GM23338 (cell line): ENCODE data around the gene ERC2. TPM values are rescaled to one million over a fixed set of nuclear protein-coding genes. Genes with fewer than 3 reads are reported as not detected.

Source experiments
- ATAC-seq: fragments of 200-7000 bp; cut with Tn5 transposase; 3 replicates; pipeline ENCODE4 v1.9.1; 2020
- DNase-seq: peaks from one replicate; pipeline ENCODE4 v3.0.0-alpha.2; 2015; ENCODE audit warnings: low spot score
- H2AFZ ChIP-seq: fragments of 200-600 bp; sonication (generic); 2 replicates; pipeline ENCODE4 v1.8.0; 2016; ENCODE audit warnings: antibody characterized with exemption, mild to moderate bottlenecking, moderate library complexity
- H3F3A ChIP-seq: fragments of 200-600 bp; sonication (generic); replicated peaks from 2 replicates; pipeline ENCODE4 v1.8.0; 2017; ENCODE audit warnings: antibody characterized with exemption, mixed run types, low read depth
- H3K27ac ChIP-seq: fragments of 200-600 bp; sonication (generic); 2 replicates; pipeline ENCODE4 v1.6.1; 2016; ENCODE audit warnings: low read depth
- H3K27me3 ChIP-seq: fragments of 200-600 bp; sonication (generic); 2 replicates; pipeline ENCODE4 v1.8.0; 2016; ENCODE audit warnings: mild to moderate bottlenecking, mixed run types, moderate library complexity; ENCODE audit not compliant: insufficient read depth
- H3K36me3 ChIP-seq: fragments of 200-600 bp; sonication (generic); 2 replicates; pipeline ENCODE4 v1.8.0; 2016; ENCODE audit warnings: mild to moderate bottlenecking; ENCODE audit not compliant: insufficient read depth
- H3K4me1 ChIP-seq: fragments of 200-600 bp; sonication (generic); 2 replicates; pipeline ENCODE4 v1.8.0; 2016; ENCODE audit warnings: mild to moderate bottlenecking, moderate library complexity; ENCODE audit not compliant: insufficient read depth
- H3K4me2 ChIP-seq: fragments of 200-600 bp; sonication (generic); 2 replicates; pipeline ENCODE4 v1.7.1; 2017; ENCODE audit warnings: mixed run types
- H3K4me3 ChIP-seq: fragments of 200-600 bp; sonication (generic); 2 replicates; pipeline ENCODE4 v1.6.1; 2016; ENCODE audit warnings: mixed run types
- H3K79me2 ChIP-seq: fragments of 200-600 bp; sonication (generic); replicated peaks from 2 replicates; pipeline ENCODE4 v1.8.0; 2017; ENCODE audit warnings: mild to moderate bottlenecking; ENCODE audit not compliant: insufficient read depth
- H3K9me2 ChIP-seq: fragments of 200-600 bp; sonication (generic); 2 replicates; pipeline ENCODE4 v1.8.0; 2017; ENCODE audit not compliant: insufficient read depth
- H4K20me1 ChIP-seq: fragments of 200-600 bp; sonication (generic); replicated peaks from 2 replicates; pipeline ENCODE4 v1.8.0; 2017; ENCODE audit warnings: mild to moderate bottlenecking; ENCODE audit not compliant: insufficient read depth
- H3K27ac Mint-ChIP-seq: 2 replicates; pipeline ENCODE4 v1.8.0; 2020; ENCODE audit warnings: inconsistent platforms, mild to moderate bottlenecking, moderate library complexity, mixed read lengths
- H3K27me3 Mint-ChIP-seq: 3 replicates; pipeline ENCODE4 v1.8.0; 2022; ENCODE audit warnings: low read depth, mild to moderate bottlenecking, moderate library complexity, mixed read lengths, inconsistent platforms; ENCODE audit not compliant: insufficient read depth, poor library complexity
- H3K36me3 Mint-ChIP-seq: 3 replicates; pipeline ENCODE4 v1.8.0; 2021; ENCODE audit warnings: low read depth, mild to moderate bottlenecking, inconsistent platforms, moderate library complexity, mixed read lengths
- H3K4me1 Mint-ChIP-seq: 3 replicates; pipeline ENCODE4 v1.8.0; 2020; ENCODE audit warnings: mild to moderate bottlenecking, inconsistent platforms, mixed read lengths
- H3K4me3 Mint-ChIP-seq: 3 replicates; pipeline ENCODE4 v1.8.0; 2021; ENCODE audit warnings: moderate library complexity, mild to moderate bottlenecking, inconsistent platforms, mixed read lengths
- H3K9me3 Mint-ChIP-seq: 3 replicates; pipeline ENCODE4 v1.8.0; 2020; ENCODE audit warnings: moderate library complexity, mild to moderate bottlenecking, inconsistent platforms, mixed read lengths
- CREB1 ChIP-seq: fragments of 250-450 bp; sonication (Bioruptor Pico); IDR thresholded peaks from 2 replicates; pipeline ENCODE4 v1.5.0; 2020; ENCODE audit warnings: low read depth, mild to moderate bottlenecking, moderate library complexity
- EZH2 ChIP-seq: fragments of 200-600 bp; sonication (generic); IDR thresholded peaks from one replicate; pipeline ENCODE4 v1.8.0; 2017; ENCODE audit warnings: antibody characterized with exemption, mild to moderate bottlenecking, low read depth; ENCODE audit not compliant: unreplicated experiment
- EZH2phosphoT487 ChIP-seq: fragments of 200-600 bp; sonication (generic); IDR thresholded peaks from one replicate; pipeline ENCODE4 v1.8.1; 2018; ENCODE audit warnings: antibody characterized with exemption; ENCODE audit not compliant: unreplicated experiment
- JUNB ChIP-seq: IDR thresholded peaks from one replicate; pipeline ENCODE4 v1.6.1; 2016; ENCODE audit warnings: antibody characterized with exemption; ENCODE audit not compliant: unreplicated experiment
- POLR2AphosphoS5 ChIP-seq: IDR thresholded peaks from 2 replicates; pipeline ENCODE4 v1.6.1; 2016; ENCODE audit warnings: antibody characterized with exemption, low read depth
- ZNF114 ChIP-seq: fragments of 250-450 bp; sonication (Bioruptor Pico); IDR thresholded peaks from 2 replicates; pipeline ENCODE4 v1.5.0; 2020; ENCODE audit warnings: mild to moderate bottlenecking, moderate library complexity
- ZNF331 ChIP-seq: fragments of 250-450 bp; sonication (Bioruptor Pico); IDR thresholded peaks from 2 replicates; pipeline ENCODE4 v1.5.0; 2020; ENCODE audit warnings: low read depth, mild to moderate bottlenecking, moderate library complexity
- polyA plus RNA-seq: library from polyadenylated mRNA; unstranded; fragments of >200 nt; fragmentation: Nextera tagmentation; extraction: Ambion mirVana; gene quantifications from 2 replicates; pipeline ENCODE4 v1.2.1, GENCODE V29; 2016
- total RNA-seq: library from RNA; depleted of rRNA; stranded (reverse); fragments of >200 nt; shearing (Covaris generic); gene quantifications from 2 replicates; pipeline ENCODE4 v1.2.3, GENCODE V29; 2014
- TF ChIP-seq, protein P1 (sequence below): IDR thresholded peaks from 2 replicates; pipeline ENCODE4 v1.6.1; 2016; ENCODE audit warnings: antibody characterized with exemption
- TF ChIP-seq, protein P2 (sequence below): IDR thresholded peaks from one replicate; pipeline ENCODE4 v1.6.1; 2018; ENCODE audit warnings: antibody characterized with exemption; ENCODE audit not compliant: unreplicated experiment
- TF ChIP-seq, protein P3 (sequence below): fragments of 250-450 bp; sonication (Bioruptor Pico); IDR thresholded peaks from 2 replicates; pipeline ENCODE4 v1.5.0; 2020; ENCODE audit warnings: mild to moderate bottlenecking, moderate library complexity

ERC2 gene
- total and polyA plus RNA-seq, 2 experiments from 2014 or later: 11.8 to 13.7 TPM

DNA sequence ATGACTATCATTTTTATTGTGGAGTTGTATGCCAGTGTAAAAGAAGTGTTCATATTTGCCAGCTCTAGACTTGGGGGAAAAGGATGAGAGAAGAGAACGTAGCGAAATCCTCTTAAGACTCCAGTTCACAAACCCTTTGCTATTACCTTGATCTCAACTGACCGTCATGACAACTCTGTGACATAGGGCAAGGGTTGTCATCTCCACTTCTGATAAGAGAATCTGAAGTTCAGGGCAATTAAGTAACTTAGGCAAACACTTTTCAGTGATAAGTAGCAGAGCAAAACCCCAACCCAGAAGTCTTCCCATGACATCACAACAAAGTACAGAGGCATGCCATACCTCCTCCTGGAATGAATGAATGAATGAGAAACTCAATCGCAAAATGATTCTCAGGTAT lies 940.9 kb downstream of the ERC2 start:
- Mint-ChIP-seq H3K4me3 (no peak overlapping the region), H3K27me3 (peaks cover 4% of the 10 kb centered on the region), H3K4me1 (peaks cover 25% of the 10 kb centered on the region), H3K27ac (no peak overlapping the region), H3K9me3 (no peaks in the 10 kb centered on the region), H3K36me3 (no peaks in the 10 kb centered on the region)
- DNase-seq (no peak), ATAC-seq (no peak)
- no peaks in the 10 kb centered on the region for H4K20me1 ChIP-seq
- no peaks in the 10 kb centered on the region for H3K79me2 ChIP-seq
- no peak overlapping the region for H2AFZ ChIP-seq
- no peak for TF ChIP-seq JUNB
- TF ChIP-seq CREB1 (CRISPR knock-in tag): no peak
- TF ChIP-seq EZH2: no peak
- H3K4me3 ChIP-seq: no peak overlapping the region
- no peak overlapping the region for H3K27ac ChIP-seq
- no peaks in the 10 kb centered on the region for H3F3A ChIP-seq
- no peaks in the 10 kb centered on the region for H3K36me3 ChIP-seq
- H3K4me2 ChIP-seq: no peak overlapping the region
- peaks cover 21% of the 10 kb centered on the region for H3K9me2 ChIP-seq
- H3K4me1 ChIP-seq: peaks cover 17% of the 10 kb centered on the region
- no peaks in the 10 kb centered on the region for H3K27me3 ChIP-seq

DNA sequence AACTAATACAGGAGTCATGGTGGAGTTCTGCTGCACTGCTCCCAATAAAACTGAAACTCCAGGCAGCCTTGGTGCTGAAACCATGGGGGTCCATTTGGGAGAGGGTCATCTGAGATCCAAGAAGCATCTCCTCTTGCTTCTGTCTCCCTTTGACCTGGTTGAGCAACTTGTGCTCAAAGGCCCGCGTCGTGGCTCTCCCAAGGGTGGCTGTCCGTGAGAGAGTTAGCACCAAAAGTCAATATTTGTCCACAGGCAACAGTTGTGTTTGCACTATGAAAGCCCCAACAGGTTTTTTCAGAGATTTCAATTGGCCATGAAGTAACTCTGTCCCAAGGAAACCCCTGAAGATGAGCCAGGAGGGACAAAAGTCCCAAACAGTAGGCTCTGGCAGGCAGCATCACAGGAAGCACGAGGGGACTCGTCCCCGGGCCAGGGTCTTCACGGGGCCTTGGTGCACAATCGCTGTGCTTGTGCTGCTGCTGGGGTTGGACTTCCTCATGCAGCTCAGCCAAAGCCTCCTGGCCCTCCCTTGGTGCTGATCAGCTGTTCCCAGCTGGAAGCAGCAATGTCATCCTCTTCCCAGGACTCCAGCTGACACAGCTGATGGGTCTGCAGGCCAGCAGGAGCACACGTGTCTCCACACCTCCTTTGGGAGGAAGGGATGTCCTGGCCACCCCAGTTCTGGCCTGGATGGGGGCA lies 941.8 kb downstream of the ERC2 start:
- peaks cover 26% of the 10 kb centered on the region for H3K4me1 Mint-ChIP-seq
- H3K36me3 Mint-ChIP-seq: no peaks in the 10 kb centered on the region
- no peak overlapping the region for H3K27ac Mint-ChIP-seq
- H3K4me3 Mint-ChIP-seq: no peak overlapping the region
- no peak overlapping the region for H2AFZ ChIP-seq
- no peak overlapping the region for H3K4me2 ChIP-seq
- TF ChIP-seq ZNF114 (CRISPR knock-in tag): no peak
- TF ChIP-seq POLR2AphosphoS5: no peak
- no peak for TF ChIP-seq JUNB
- TF ChIP-seq, protein P1, sequence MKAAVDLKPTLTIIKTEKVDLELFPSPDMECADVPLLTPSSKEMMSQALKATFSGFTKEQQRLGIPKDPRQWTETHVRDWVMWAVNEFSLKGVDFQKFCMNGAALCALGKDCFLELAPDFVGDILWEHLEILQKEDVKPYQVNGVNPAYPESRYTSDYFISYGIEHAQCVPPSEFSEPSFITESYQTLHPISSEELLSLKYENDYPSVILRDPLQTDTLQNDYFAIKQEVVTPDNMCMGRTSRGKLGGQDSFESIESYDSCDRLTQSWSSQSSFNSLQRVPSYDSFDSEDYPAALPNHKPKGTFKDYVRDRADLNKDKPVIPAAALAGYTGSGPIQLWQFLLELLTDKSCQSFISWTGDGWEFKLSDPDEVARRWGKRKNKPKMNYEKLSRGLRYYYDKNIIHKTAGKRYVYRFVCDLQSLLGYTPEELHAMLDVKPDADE: no peak
- TF ChIP-seq ZNF331 (CRISPR knock-in tag): no peak
- TF ChIP-seq EZH2phosphoT487: no peak
- TF ChIP-seq, protein P2, sequence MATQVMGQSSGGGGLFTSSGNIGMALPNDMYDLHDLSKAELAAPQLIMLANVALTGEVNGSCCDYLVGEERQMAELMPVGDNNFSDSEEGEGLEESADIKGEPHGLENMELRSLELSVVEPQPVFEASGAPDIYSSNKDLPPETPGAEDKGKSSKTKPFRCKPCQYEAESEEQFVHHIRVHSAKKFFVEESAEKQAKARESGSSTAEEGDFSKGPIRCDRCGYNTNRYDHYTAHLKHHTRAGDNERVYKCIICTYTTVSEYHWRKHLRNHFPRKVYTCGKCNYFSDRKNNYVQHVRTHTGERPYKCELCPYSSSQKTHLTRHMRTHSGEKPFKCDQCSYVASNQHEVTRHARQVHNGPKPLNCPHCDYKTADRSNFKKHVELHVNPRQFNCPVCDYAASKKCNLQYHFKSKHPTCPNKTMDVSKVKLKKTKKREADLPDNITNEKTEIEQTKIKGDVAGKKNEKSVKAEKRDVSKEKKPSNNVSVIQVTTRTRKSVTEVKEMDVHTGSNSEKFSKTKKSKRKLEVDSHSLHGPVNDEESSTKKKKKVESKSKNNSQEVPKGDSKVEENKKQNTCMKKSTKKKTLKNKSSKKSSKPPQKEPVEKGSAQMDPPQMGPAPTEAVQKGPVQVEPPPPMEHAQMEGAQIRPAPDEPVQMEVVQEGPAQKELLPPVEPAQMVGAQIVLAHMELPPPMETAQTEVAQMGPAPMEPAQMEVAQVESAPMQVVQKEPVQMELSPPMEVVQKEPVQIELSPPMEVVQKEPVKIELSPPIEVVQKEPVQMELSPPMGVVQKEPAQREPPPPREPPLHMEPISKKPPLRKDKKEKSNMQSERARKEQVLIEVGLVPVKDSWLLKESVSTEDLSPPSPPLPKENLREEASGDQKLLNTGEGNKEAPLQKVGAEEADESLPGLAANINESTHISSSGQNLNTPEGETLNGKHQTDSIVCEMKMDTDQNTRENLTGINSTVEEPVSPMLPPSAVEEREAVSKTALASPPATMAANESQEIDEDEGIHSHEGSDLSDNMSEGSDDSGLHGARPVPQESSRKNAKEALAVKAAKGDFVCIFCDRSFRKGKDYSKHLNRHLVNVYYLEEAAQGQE: no peak
- TF ChIP-seq EZH2: no peak
- TF ChIP-seq, protein P3, sequence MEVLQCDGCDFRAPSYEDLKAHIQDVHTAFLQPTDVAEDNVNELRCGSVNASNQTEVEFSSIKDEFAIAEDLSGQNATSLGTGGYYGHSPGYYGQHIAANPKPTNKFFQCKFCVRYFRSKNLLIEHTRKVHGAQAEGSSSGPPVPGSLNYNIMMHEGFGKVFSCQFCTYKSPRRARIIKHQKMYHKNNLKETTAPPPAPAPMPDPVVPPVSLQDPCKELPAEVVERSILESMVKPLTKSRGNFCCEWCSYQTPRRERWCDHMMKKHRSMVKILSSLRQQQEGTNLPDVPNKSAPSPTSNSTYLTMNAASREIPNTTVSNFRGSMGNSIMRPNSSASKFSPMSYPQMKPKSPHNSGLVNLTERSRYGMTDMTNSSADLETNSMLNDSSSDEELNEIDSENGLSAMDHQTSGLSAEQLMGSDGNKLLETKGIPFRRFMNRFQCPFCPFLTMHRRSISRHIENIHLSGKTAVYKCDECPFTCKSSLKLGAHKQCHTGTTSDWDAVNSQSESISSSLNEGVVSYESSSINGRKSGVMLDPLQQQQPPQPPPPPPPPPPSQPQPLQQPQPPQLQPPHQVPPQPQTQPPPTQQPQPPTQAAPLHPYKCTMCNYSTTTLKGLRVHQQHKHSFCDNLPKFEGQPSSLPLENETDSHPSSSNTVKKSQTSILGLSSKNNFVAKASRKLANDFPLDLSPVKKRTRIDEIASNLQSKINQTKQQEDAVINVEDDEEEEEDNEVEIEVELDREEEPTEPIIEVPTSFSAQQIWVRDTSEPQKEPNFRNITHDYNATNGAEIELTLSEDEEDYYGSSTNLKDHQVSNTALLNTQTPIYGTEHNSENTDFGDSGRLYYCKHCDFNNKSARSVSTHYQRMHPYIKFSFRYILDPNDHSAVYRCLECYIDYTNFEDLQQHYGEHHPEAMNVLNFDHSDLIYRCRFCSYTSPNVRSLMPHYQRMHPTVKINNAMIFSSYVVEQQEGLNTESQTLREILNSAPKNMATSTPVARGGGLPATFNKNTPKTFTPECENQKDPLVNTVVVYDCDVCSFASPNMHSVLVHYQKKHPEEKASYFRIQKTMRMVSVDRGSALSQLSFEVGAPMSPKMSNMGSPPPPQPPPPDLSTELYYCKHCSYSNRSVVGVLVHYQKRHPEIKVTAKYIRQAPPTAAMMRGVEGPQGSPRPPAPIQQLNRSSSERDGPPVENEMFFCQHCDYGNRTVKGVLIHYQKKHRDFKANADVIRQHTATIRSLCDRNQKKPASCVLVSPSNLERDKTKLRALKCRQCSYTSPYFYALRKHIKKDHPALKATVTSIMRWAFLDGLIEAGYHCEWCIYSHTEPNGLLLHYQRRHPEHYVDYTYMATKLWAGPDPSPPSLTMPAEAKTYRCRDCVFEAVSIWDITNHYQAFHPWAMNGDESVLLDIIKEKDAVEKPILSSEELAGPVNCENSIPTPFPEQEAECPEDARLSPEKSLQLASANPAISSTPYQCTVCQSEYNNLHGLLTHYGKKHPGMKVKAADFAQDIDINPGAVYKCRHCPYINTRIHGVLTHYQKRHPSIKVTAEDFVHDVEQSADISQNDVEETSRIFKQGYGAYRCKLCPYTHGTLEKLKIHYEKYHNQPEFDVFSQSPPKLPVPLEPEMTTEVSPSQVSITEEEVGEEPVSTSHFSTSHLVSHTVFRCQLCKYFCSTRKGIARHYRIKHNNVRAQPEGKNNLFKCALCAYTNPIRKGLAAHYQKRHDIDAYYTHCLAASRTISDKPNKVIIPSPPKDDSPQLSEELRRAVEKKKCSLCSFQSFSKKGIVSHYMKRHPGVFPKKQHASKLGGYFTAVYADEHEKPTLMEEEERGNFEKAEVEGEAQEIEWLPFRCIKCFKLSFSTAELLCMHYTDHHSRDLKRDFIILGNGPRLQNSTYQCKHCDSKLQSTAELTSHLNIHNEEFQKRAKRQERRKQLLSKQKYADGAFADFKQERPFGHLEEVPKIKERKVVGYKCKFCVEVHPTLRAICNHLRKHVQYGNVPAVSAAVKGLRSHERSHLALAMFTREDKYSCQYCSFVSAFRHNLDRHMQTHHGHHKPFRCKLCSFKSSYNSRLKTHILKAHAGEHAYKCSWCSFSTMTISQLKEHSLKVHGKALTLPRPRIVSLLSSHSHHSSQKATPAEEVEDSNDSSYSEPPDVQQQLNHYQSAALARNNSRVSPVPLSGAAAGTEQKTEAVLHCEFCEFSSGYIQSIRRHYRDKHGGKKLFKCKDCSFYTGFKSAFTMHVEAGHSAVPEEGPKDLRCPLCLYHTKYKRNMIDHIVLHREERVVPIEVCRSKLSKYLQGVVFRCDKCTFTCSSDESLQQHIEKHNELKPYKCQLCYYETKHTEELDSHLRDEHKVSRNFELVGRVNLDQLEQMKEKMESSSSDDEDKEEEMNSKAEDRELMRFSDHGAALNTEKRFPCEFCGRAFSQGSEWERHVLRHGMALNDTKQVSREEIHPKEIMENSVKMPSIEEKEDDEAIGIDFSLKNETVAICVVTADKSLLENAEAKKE (CRISPR knock-in tag): no peak
- no peak for TF ChIP-seq CREB1 (CRISPR knock-in tag)
- H3K79me2 ChIP-seq: no peaks in the 10 kb centered on the region
- no peak overlapping the region for H3K4me3 ChIP-seq
- H3K27me3 Mint-ChIP-seq: peaks cover 4% of the 10 kb centered on the region
- ATAC-seq (no peak), DNase-seq (no peak)
- no peaks in the 10 kb centered on the region for H4K20me1 ChIP-seq
- H3K27me3 ChIP-seq: no peaks in the 10 kb centered on the region
- peaks cover 22% of the 10 kb centered on the region for H3K4me1 ChIP-seq
- H3K9me3 Mint-ChIP-seq: no peaks in the 10 kb centered on the region
- H3K9me2 ChIP-seq: peaks cover 21% of the 10 kb centered on the region
- H3K36me3 ChIP-seq: no peaks in the 10 kb centered on the region
- H3K27ac ChIP-seq: no peak overlapping the region
- H3F3A ChIP-seq: no peaks in the 10 kb centered on the region
